ELF-1 (cell line): ENCODE measurements around the gene DRD4.

Experiments used
- DNase-seq: peaks from one replicate; pipeline ENCODE4 v3.0.0-alpha.2; 2016; ENCODE audit warnings: low read depth, low spot score

The DRD4 gene

GRCh38 chr11:621838-622237 lies 15.2 kb upstream of the DRD4 start:
- DNase-seq, result no peak

- no peak for DNase-seq
These were observed 13.7 kb upstream of the DRD4 start for GRCh38 chr11:623349-623869.

DNA sequence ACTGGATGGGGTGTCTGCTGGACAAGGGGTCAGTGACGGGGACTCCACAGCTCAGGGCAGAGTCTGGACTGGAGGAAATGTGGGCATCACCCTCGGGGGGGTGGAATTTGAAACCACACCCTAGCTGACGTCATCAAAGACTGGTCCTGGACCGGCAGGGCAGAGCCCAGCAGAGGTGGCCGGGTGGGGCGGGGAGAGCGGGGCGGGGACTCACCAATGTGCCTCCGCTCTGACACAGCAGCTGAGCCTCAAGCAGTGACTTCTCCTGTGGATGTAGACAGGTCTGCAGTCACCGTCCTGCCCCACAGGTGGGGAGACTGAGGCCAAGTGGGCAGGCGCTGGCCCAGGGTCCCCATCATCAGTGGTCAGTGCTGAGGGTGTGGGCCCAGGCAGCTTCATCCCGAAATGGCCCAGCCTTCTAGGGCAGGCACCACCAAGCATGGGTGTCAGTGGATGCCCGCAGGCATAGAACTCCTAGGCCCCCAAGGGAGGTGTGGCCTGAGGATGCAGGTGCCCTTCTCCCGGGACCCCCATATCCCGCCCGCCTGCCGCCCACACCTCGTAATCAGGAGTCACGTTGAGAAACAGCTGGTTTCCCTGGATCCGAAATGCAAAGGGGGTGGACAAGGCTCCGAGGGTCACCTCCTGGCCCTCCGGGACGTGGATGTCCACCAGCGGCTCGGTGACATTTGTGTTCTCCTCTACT lies 12.9 kb upstream of the DRD4 start:
- DNase-seq, result no peak

- DNase-seq, result peak; percentile 1
These were observed 12.1 kb upstream of the DRD4 start, which contains the start of gene CDHR5 for GRCh38 chr11:624705-625635. Gene CDHR5 (minus strand): TSS chr11:624955. CDS start chr11:624902, 53 bp downstream.

DNA sequence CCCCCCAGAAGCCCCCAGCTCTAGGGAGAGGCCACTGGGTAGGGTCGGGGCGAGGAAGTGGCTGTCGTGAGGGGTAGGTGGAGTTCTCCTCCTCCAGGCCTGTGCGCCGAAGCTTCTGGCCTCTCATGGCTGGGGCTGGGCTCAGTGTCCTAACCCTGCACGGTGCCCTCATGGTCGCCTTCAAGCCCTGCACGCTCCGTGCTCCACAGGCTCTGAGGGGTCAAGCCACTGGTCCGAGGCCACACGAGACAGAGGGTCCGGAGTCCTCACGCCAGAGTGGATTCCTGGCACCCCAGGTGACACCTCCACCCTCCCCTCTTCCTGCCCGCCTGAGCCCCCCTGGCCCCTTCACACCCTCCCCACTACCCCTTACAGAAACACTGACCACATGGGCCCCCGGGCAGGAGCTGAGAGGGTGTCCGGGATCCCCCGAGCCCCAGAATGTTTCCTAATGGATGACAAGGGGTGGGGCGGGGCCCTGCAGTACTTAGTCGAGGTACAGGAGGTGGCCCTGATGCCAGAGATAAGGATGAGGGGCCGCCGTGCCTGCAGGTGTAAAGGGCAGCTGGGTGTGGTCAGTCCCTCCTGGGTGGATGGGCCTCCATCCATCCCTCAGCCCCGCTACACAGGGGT lies 11.3 kb upstream of the DRD4 start:
- DNase-seq, result peak; percentile 1

DNA sequence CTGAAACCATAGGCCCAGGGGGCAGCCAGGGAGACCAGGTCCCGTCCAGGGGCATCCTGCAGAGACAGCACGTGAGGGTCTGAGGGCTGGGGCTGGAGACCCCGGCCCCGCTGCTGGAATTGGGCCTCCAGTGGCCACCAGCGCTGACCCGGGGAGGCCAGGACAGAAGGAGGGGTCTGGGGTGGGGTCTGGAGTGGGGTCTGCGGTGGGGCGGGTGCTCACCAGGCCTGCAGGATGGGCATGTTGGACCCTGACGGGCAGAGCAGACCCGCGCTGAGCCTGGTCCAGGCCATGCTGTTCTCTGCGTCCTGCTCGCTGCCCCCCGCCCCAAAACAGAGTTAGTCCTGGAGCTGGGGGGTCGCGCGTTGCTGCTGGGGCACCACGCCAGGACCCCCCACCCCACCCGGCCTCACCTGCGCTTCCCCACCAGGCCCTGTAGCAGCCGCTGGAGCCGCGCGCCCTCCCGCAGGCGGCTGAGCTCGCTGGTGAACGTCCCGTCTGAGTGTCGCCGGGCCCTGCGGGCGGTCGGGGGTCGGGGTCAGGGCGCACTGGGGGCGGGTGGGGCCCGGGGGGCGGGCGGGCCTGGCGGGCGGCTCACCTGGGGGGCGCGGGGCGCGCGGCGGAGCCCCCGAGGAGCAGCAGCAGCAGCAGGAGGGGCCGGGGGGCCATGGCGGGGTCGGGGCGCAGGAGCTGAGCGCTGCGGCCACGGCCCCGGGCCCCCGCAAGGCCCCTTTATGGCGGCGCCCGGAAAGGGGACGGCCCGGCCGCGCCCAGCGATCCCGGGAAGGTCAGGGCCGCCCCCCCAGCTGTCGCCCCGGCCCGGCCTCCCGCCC lies 10.4 kb upstream of the DRD4 start, which contains the start of gene SCT:
SCT (minus strand) TSS at position 707 of the 833 bp plus-strand sequence; CDS start at position 669, 38 bp downstream.
- no peak for DNase-seq

DNA sequence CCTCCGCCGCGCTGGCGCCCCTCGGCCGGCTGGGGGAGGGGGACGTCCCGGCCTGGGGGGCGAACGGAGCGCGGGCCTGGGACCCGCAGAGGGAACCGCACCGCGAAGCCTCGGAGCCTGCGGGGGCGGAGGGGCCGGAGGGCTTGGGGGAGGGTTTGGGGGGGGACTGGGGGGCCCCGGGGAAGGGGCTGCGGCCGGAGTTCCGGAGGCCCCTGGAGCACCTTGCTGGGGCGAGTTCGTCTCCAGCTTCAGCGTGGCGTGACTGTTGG lies 9.8 kb upstream of the DRD4 start:
- no peak for DNase-seq

DNA sequence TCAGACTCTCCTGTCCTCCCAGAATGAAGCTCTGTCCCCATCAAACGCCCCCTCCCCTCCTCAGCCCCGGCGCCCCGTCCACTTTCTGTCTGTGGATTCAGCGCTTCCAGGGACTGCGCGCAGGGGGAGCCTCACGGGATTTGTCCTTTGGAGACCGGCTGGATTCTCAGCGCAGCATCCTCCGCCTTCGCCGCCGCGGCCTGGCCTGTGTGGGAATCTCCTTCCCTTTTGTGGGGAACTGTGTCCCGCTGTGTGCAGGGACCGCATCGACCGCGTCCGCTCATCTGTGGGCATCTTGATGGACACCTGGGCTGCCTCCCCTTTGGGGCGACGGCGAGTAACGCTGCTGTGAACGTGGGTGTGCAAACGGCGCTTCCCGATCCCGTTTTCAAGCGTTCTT lies 9.0 kb upstream of the DRD4 start:
- no peak for DNase-seq

GRCh38 chr11:629237-629583 lies 7.9 kb upstream of the DRD4 start:
- no peak for DNase-seq

DNA sequence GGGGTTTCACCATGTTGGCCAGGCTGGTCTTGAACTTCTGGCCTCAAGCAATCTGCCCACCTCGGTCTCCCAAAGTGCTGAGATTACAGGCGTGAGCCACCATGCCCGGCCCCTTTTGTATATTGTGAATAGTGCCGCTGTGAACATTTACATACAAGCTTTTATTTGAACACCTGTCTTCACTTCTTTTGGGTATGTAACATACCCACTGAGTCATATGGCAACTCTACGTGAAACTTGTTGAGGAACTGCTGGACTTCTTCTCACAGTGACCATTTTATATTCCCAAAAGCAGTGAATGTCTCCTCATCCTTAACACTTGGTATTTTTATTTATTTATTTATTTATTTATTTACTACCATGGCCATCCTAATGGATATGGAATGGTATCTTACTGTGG lies 6.2 kb upstream of the DRD4 start:
- DNase-seq, result no peak

DNA sequence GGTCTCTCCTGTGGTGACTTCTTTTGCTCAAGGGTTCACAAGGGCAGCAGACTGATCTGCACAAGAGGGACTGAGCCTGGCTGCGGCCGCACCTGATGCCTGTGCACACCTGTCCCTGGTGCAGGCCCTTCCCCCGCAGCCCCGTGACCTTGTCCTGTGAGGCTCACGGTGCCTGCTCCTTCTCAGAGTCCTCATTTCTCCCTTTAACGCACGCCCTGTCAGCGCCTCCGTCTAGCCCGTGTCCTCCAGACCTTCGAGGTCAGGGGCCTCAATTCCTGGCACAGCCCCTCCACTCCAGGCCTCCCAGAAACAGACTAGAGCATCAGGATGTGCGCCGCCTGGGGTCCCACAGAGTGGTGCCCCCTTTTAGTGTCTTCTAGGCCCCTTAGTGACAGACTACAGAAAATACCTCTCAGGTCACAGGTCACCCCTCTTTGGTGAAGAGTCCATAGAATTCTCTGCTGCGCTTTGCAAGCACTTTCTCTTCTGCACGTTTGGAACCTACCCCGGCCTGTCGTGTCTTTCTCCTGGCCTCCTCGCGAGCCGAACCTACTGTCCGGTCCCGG lies 1.0 kb upstream of the DRD4 start:
- DNase-seq, result no peak

- no peak for DNase-seq
These were observed 194 bp downstream of the DRD4 start for GRCh38 chr11:637333-637592.

- DNase-seq, result no peak
These were observed 788 bp downstream of the DRD4 start for GRCh38 chr11:637593-638521.

- DNase-seq, result peak; percentile 82
These were observed 1.7 kb downstream of the DRD4 start for GRCh38 chr11:638631-639331.

- no peak for DNase-seq
These were observed 2.4 kb downstream of the DRD4 start for GRCh38 chr11:639332-639955.

DNA sequence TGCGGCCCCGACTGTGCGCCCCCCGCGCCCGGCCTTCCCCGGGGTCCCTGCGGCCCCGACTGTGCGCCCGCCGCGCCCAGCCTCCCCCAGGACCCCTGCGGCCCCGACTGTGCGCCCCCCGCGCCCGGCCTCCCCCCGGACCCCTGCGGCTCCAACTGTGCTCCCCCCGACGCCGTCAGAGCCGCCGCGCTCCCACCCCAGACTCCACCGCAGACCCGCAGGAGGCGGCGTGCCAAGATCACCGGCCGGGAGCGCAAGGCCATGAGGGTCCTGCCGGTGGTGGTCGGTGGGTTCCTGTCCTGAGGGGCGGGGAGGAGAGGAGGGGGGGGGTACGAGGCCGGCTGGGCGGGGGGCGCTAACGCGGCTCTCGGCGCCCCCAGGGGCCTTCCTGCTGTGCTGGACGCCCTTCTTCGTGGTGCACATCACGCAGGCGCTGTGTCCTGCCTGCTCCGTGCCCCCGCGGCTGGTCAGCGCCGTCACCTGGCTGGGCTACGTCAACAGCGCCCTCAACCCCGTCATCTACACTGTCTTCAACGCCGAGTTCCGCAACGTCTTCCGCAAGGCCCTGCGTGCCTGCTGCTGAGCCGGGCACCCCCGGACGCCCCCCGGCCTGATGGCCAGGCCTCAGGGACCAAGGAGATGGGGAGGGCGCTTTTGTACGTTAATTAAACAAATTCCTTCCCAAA lies 3.1 kb downstream of the DRD4 start:
- DNase-seq, result no peak

GRCh38 chr11:641806-642370 lies 4.8 kb downstream of the DRD4 start:
- no peak for DNase-seq

DNA sequence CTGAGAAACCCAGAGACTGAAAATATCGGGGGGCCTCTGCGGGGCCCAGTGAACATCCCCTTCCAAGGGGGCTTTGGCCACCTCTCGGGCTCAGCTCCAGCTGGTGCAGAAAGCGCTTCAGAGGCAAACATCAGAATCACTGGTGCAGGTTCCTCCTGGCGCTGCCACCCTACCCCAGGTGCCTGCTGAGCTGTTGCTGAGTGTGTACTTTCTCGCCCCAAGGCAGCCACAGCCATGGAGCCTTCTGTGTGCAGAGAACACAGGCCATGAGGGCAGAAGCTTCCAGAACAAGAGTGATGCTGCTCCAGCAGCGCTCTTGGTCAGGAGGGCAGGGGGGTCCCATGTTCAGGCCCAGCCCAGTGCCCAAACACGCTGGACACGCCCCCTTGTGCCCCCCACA lies 6.3 kb downstream of the DRD4 start:
- no peak for DNase-seq
